CD4-positive, alpha-beta T cell treated with Interferon gamma for 1 hour (primary cell): ENCODE measurements around the gene KRT86.
"Not testable (repeated sequence)": the region's sequence is repeated elsewhere in the genome, so short reads cannot be mapped to it uniquely, and the experiment has no call there.

Experiments
- DNase-seq: peaks from one replicate; pipeline ENCODE4 v3.0.0-alpha.2; 2020

The KRT86 gene

DNA sequence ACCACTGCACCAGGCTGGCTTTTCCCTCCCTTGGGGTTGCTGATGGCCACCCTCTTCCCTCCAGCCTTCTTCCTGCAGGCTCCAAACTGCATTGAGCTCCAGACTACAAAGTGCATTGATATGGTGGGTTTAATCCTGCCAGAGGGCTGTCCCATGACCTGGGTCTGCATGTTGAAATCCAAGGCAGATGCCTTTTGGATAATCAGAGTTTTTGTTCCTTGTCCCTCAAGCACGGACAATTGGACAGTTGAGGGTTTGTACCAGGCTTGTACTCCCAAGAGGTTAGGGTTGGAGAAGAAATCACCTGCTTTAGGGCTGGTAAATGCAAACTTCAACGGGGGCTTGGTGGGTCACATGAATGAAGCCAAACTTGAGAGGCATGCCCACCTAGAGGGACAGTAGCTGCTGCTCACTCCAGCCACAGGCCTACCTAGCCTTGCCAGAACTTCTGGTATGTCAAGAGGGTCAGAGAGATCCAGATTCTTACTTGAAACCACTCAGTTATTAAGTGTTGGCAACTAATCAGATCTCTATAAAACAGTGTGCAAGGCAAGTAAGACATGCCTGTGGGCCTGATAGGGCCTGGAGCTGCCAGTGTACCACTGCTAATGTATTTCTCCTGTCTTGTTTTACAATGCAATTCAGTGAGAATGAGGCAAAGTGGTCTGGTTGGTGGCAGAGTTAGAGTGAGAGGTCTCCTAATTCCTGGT, 68.5 kb downstream of the KRT86 start:
- no peak for DNase-seq

GRCh38 chr12:52343550-52343949, 69.1 kb downstream of the KRT86 start:
- DNase-seq, result no peak

GRCh38 chr12:52344111-52344510, 69.7 kb downstream of the KRT86 start:
- no peak for DNase-seq

- not testable (repeated sequence) for DNase-seq
Measured at GRCh38 chr12:52345041-52345440, 70.6 kb downstream of the KRT86 start.

DNA sequence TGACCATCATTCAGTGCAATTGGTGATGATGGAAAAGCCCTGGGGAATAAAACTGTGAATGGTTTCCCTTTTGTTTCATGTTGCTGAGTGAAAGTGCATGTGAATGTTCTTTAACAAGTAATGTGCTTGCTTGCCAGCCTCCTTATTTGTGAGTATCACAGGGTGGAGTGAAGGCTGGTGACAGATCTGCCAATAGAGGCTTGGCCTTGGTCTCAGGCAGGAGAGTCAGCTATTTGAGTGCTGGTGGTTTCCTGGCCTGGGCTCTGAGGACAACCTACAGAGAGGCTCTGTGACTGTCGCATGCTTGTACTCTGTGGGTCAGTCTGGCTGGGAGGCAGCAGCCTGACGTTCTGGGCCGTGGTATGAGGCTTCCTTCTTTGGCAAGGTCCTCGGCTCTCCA, 72.1 kb downstream of the KRT86 start:
- DNase-seq, result no peak

DNA sequence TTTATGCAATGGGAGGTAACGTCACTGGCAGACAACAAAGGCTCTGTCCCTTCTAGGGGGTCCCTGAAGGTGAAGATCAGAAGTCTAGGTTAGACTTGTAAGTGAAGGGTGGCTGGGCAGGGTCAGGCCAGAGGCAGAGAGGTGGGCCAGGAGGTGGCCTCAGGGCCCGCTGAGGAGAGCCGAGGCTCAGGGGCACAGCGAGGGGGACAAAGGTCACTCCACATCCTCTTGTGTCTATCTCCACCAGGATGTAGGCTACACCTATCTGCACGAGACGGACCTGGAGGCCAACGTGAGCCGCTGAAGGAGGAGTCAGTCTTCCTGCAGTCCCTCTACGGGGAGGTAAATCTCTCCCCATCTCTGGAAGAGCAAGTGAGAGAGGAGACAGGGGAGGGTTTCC, 72.6 kb downstream of the KRT86 start:
- no peak for DNase-seq

DNA sequence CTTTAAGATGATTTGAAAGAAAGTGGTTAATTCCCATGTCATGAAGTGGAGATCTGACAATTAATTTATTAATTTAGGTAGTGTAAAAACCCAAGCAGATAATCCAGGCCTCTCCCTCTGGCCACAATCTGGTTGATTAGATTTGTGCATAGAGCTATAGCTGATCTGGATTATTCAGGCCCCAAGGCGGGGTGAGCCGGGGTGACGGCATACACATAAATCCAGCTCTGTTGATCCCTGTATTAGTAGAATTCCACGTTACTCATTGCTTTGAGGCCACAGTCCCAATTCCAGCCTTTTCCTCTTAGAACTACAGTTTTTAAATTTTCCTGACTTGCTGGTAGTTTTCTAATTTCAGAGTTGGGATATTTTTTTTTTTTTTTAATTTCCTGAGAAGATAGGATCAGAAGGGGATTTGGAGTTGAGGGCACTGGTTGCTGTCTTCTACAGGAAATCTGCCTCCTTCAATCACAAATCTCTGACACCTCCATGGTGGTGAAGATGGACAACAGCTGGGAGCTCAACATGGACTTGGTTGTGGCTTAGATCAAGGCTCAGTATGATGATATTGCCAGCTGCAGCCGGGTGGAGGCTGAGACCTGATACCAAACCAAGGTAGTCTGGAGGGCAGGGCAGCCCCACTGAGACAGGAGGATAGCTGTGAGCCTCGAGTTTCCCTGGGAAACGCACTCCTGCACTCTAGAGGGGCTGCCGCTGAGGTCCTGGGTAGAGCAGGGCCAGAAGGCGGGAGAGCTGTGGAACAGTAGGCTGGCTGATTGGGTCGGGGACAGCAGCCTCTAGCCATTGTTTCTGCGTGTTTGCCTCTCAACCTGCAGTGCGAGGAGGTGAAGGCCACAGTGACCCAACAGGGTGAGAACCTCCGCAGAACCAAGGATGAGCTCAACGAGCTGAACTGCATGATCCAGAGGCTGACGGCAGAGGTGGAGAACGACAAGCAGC, 73.4 kb downstream of the KRT86 start:
- DNase-seq, result no peak

DNA sequence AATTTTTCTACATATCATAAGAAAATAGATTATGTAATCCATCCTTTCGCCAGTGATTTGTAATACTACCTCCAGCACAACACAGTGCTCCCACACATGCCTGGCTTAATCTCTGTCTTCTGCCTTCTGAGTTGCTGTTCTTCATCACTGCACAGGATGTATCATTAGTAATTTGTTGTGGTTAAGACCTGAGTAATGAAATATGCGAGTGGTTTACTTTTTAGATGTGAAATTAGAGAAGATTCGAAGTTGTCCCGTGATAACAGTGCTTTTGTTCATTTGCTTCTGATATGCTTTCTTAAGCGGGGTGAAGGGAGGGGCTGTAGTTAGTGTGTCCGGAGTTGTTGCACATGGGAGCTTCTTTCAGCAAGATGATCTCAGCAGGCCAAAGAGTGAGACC, 74.8 kb downstream of the KRT86 start:
- DNase-seq, result no peak

GRCh38 chr12:52350021-52350620, 75.7 kb downstream of the KRT86 start:
- DNase-seq, result no peak

- no peak for DNase-seq
Measured at GRCh38 chr12:52350786-52351185, 76.3 kb downstream of the KRT86 start.

- peak; percentile 54 for DNase-seq
Measured at GRCh38 chr12:52351196-52352059, 77.0 kb downstream of the KRT86 start.

DNA sequence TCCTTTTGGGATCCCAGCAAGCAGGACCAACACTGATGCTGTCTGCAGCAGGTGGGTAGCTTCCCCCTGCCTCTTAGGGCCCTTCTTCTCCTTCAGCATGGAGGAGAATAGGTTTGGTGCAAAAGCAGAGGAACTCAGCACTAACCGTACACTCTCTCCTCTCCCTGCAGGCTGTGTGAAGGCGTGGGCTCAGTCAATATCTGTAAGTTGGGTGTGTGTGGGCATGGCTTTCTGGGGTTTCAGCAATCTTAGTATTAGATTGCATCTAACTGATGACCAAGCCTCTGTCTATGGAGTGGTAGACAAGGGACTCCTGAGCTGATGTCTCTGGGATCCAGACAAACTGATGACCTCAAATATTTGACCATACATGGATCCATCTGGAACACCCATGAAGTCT, 78.5 kb downstream of the KRT86 start:
- no peak for DNase-seq

DNA sequence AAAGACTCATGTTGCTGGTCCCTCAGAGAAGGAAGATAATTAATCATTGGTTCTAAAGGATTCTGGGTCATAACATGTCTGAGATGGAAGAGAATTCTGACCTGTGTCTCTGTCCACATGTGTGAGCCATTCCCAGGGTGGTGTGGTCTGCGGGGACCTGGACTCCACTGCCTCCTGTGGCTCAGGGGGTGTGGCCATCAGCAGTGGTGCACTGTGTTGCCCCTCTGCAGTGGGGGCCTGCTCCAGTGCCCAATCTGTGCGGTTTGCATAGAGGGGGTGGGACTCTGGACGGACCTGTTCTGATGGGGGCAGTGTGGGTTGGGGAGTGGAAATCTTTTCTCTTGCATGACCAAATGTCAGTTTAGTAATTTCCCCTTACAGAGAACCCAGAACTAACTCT, 79.3 kb downstream of the KRT86 start:
- DNase-seq, result no peak

GRCh38 chr12:52354200-52354599, 79.8 kb downstream of the KRT86 start:
- DNase-seq, result no peak

- DNase-seq, result no peak
Measured at GRCh38 chr12:52355176-52355575, 80.7 kb downstream of the KRT86 start.

DNA sequence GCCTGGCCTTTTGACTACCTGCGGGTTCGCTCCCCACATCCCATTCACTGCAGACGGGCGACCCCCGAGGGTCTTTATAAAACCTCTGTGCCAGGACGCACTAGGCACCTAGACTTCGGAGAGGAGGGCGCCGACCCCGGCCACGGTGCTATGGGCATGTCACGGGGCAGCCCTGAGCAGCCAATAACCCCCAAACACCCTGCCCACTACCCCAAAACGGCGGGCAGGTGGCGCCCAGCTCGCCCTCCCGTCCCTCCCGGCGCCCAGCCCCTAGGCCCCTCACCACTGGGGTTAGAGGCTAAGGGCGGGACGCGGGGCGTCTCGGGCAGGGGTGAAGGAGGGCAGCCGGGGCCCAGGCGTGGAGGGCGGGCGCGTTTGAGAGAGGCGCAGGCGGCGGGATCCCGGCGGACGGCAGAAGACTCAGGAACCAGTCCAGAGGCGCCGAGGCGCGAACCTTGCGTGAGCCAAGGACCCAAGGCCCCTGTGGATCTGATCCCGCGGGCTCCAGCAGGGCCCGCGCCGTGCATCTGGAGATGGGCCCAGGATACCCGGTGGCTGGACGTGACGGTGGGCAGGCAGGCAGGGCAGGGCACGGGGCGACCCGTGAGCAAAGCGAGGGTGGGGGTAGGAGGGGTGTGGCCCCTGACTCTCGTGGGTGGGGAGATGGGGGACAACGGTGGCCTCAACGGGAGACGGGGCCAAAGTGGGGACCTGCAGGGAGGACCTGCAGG, 81.8 kb downstream of the KRT86 start:
- no peak for DNase-seq

- no peak for DNase-seq
Measured at GRCh38 chr12:52356762-52357580, 82.5 kb downstream of the KRT86 start.
